Measurements from ENCODE around the gene HOXD9.

Gene HOXD9

DNA sequence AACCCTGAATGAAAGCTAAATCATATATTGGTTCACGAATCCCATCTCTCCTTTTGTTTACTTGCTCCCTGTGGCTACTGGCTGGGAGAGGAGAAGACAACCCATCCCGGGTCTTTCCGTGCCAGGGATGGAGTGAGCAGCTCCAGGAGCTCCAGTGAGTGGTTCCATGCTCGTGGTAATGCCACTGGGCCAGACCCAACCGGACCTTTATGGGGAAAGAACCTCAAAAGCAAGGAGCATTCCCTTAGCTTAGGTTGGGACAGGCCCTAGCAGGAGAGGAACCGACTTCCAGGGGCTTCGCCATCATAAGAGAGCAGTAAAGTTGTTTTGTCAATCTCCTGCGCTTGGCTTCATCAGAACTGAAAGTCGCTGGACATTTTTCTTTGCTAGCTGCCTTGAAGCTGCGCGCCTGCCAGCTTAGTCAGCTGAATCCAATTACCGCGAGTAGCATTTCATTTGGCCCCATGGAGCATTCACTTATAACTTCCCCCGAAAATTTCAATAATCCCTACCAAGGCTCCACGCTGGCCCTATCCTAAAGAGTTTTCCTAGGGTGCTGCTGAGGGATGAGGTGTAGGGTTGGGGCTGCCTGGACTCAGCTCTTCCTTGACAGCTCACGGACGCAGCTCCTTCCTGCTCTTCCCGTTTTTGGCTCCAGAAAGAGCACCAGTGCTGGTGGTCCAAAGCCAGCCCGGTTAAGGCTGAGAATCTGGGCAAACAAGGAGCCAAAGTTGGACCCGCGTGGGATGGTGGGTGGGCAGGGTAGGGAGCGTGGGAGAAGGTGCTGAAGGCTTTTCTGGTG, 39.5 kb downstream of the HOXD9 start:
- Histone ChIP-seq H3K4me3 (ENCODE audit: low read depth in 1 of 2, low read length in 1 of 2) (no peak overlapping the region), H3K36me3 (no peaks in the 10 kb centered on the region), H3K27me3 (peaks cover 100% of the 10 kb centered on the region), H3K27ac (no peak overlapping the region), H3K9me3 (no peaks in the 10 kb centered on the region), H3K4me1 (ENCODE audit: control insufficient read depth in 1 of 2, insufficient read depth in 1 of 2, low read depth in 1 of 2, low read length in 1 of 2) (peaks cover 4 to 7% of the 10 kb centered on the region in 2 experiments)
- TF ChIP-seq, protein P1, sequence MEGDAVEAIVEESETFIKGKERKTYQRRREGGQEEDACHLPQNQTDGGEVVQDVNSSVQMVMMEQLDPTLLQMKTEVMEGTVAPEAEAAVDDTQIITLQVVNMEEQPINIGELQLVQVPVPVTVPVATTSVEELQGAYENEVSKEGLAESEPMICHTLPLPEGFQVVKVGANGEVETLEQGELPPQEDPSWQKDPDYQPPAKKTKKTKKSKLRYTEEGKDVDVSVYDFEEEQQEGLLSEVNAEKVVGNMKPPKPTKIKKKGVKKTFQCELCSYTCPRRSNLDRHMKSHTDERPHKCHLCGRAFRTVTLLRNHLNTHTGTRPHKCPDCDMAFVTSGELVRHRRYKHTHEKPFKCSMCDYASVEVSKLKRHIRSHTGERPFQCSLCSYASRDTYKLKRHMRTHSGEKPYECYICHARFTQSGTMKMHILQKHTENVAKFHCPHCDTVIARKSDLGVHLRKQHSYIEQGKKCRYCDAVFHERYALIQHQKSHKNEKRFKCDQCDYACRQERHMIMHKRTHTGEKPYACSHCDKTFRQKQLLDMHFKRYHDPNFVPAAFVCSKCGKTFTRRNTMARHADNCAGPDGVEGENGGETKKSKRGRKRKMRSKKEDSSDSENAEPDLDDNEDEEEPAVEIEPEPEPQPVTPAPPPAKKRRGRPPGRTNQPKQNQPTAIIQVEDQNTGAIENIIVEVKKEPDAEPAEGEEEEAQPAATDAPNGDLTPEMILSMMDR (IDR thresholded peaks at IDR 0.05) = no peak

DNA sequence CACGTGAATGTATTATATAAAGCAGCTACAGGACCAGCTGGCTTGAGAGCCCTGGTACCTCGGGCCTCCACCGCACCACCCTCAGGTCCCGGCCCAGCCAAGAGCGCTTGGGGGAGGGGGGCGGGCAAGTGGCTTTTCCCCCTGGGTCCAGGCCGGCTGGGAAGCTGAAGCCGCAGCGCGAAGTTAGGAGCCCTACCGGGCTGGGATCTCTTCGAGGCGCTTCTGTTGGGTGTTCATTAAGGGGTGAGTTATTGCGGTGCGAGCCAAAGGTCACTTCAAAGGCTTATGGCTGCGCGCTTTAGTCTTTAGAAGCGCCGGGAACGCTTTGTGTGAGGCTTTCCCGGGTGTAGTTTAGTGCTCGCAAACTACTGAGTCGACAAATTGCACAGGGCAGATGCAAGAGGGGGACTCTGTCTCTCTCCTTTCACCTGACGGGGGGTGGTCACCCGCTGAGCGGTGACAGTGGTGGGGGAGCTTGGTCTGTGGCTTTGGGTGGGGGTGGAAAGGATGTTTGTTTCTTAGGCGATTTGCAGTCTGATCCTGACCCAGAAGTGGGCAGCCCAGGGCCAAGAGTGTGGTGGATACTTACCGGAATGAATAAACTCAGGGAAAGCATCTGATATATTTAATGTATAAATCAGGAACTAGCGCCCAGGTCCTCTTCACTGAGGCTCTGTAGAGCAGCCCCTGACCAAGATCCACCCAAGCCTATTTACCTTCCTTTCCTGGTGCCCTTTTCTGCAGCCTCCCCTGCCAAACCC, 40.6 kb downstream of the HOXD9 start:
- Histone ChIP-seq H3K27me3 (peaks cover 100% of the 10 kb centered on the region), H3K36me3 (no peaks in the 10 kb centered on the region), H3K4me3 (ENCODE audit: low read depth in 1 of 2, low read length in 1 of 2) (no peak overlapping the region), H3K4me1 (ENCODE audit: control insufficient read depth in 1 of 2, insufficient read depth in 1 of 2, low read depth in 1 of 2, low read length in 1 of 2) (peaks cover 4 to 7% of the 10 kb centered on the region in 2 experiments), H3K27ac (no peak overlapping the region), H3K9me3 (no peaks in the 10 kb centered on the region)
- TF ChIP-seq, protein P1 (IDR thresholded peaks at IDR 0.05) = no peak

DNA sequence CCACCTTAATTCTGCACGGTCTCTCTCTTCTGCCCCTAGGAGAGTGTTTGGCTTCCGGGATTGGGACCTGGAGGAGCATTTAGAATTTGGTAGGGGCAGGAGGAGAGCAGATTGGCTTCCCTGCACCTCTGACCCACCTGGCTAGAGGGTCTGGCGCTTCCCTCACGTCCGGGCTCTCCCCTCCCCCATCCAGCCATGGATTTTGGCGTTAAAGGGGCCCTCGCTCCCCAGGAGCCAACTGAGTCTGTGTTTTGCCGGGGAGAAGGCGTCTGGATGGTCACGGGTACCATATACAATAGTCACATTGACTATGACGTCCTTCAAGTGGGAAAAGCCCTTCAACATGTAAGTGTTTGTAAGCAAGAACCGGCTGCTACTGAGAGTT, 41.1 kb downstream of the HOXD9 start:
- Histone ChIP-seq H3K9me3 (no peaks in the 10 kb centered on the region), H3K27ac (no peak overlapping the region), H3K4me1 (ENCODE audit: control insufficient read depth in 1 of 2, insufficient read depth in 1 of 2, low read depth in 1 of 2, low read length in 1 of 2) (peaks cover 4 to 7% of the 10 kb centered on the region in 2 experiments), H3K36me3 (no peaks in the 10 kb centered on the region), H3K27me3 (peaks cover 100% of the 10 kb centered on the region), H3K4me3 (ENCODE audit: low read depth in 1 of 2, low read length in 1 of 2) (no peak overlapping the region)
- TF ChIP-seq, protein P1 (IDR thresholded peaks at IDR 0.05) = no peak

DNA sequence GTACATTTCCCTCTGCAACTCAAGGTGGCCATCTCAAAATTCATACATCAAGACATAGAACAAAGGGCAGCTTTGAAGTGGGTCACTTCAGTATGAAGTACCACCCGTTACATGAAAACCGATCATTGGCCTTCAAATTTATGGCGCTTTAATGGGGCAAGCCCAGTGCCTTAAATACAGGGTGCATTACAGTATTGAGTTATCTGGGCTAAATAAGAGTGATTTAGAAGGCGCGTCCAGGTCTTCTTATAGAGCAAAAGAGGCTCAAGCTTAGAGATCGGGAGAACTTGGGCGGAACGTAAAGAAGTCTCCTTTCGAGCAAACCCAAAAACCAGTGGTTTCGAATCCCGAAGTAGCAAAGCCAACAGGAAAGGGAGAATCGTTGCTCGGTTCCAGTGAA, 41.7 kb downstream of the HOXD9 start:
- no peaks in the 10 kb centered on the region for H3K9me3 ChIP-seq
- peaks cover 100% of the 10 kb centered on the region for H3K27me3 ChIP-seq
- no peak overlapping the region for H3K4me3 ChIP-seq (ENCODE audit: low read depth in 1 of 2, low read length in 1 of 2)

DNA sequence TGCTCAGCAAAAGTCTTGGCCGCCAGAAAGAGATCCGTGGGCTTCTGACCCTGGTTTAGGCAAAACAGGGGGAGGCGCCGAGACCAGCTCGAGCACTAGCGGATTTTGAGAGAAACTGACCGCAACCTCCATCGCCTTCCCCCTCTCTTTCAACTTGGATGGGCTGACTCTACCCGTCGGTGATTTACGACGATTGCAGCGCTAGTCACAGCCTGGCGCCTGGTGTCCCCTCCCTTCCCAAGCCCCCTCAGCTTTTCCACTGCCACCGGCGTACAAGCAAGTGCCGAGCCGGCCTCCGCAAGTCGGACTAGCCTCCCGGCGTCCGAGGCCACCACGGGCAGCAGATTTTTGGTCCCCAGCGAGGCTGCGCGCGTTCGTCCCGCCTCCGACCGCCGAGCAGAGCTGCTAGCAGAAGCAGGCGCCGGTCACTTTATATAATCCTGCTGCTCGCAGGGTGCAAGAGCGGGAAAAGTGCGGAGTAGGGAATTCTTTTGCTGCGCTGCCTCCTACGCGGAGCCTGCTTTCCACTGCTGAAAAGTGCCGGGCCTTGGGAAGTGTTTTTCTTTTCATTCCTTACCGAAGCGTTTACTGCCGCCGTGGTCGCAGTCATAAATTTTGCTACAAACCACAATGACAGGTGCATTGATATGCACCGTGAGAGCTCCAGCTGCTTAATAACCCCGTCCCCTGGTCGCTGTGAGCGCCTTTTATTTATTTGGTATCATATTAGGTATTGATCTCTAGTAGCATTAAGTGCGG, 42.3 kb downstream of the HOXD9 start:
- H3K36me3 ChIP-seq = no peaks in the 10 kb centered on the region
- no peak overlapping the region for H3K27ac ChIP-seq
- H3K4me1 ChIP-seq (ENCODE audit: control insufficient read depth in 1 of 2, insufficient read depth in 1 of 2, low read depth in 1 of 2, low read length in 1 of 2) = peaks cover 4 to 7% of the 10 kb centered on the region in 2 experiments
- H3K27me3 ChIP-seq = peaks cover 100% of the 10 kb centered on the region
- TF ChIP-seq, protein P1 (IDR thresholded peaks at IDR 0.05) = no peak
- H3K9me3 ChIP-seq = no peaks in the 10 kb centered on the region
- H3K4me3 ChIP-seq (ENCODE audit: low read depth in 1 of 2, low read length in 1 of 2) = no peak overlapping the region

More for the DNA sequence above, 41.7 kb downstream of the HOXD9 start:
- Histone ChIP-seq H3K36me3 (no peaks in the 10 kb centered on the region), H3K4me1 (ENCODE audit: control insufficient read depth in 1 of 2, insufficient read depth in 1 of 2, low read depth in 1 of 2, low read length in 1 of 2) (peaks cover 4 to 7% of the 10 kb centered on the region in 2 experiments), H3K27ac (no peak overlapping the region)
- TF ChIP-seq, protein P1 (IDR thresholded peaks at IDR 0.05) = no peak

All from neutrophil (primary cell).